SK-N-SH (cell line): Measurements from ENCODE around the gene TRIM9. TPM values are rescaled to one million over a fixed set of nuclear protein-coding genes. Genes with fewer than 3 reads are reported as not detected.

Source experiments
- EZH2phosphoT487 ChIP-seq: fragments of 200-600 bp; sonication (generic); IDR thresholded peaks from 2 replicates; pipeline ENCODE4 v1.6.1; 2017; ENCODE audit warnings: low read depth, mixed run types, mild to moderate bottlenecking, antibody characterized with exemption, moderate library complexity, borderline replicate concordance
- FOXJ3 ChIP-seq: sonication (generic); formaldehyde crosslinking; IDR thresholded peaks from 2 replicates; pipeline ENCODE4 v1.5.1; 2020; ENCODE audit warnings: mild to moderate bottlenecking, missing genetic modification reagents
- GATA2 ChIP-seq: sonication (generic); formaldehyde crosslinking; IDR thresholded peaks from 2 replicates; pipeline ENCODE4 v1.5.0; 2020; ENCODE audit warnings: mild to moderate bottlenecking, missing genetic modification reagents
- MAX ChIP-seq: IDR thresholded peaks from 2 replicates; pipeline ENCODE4 v1.4.0; 2012; ENCODE audit warnings: low read depth
- MEF2A ChIP-seq: IDR thresholded peaks from 2 replicates; pipeline ENCODE4 v1.4.0; 2012; ENCODE audit warnings: low read depth, borderline replicate concordance
- NRF1 ChIP-seq: IDR thresholded peaks from 2 replicates; pipeline ENCODE4 v1.6.1; 2012; ENCODE audit warnings: low read depth, mild to moderate bottlenecking, low read length
- PBX3 ChIP-seq: IDR thresholded peaks from 2 replicates; pipeline ENCODE4; 2012
- REST ChIP-seq: IDR thresholded peaks from 2 replicates; pipeline ENCODE4 v1.6.1; 2012; ENCODE audit warnings: mild to moderate bottlenecking, low read depth, low read length, moderate library complexity
- TAF1 ChIP-seq: IDR thresholded peaks from 2 replicates; pipeline ENCODE4 v1.6.1; 2012; ENCODE audit warnings: low read depth, mild to moderate bottlenecking, low read length, moderate library complexity, borderline replicate concordance
- TEAD4 ChIP-seq: IDR thresholded peaks from 2 replicates; pipeline ENCODE4 v1.4.0; 2012; ENCODE audit warnings: mild to moderate bottlenecking, borderline replicate concordance; ENCODE audit not compliant: insufficient read depth
- USF1 ChIP-seq: IDR thresholded peaks from 2 replicates; pipeline ENCODE4 v1.4.0; 2012; ENCODE audit warnings: low read depth, borderline replicate concordance
- USF2 ChIP-seq: fragments of 150-350 bp; IDR thresholded peaks from 2 replicates; pipeline ENCODE4 v1.6.1; 2017; ENCODE audit warnings: antibody characterized with exemption, low read length, low read depth, borderline replicate concordance
- YY1 ChIP-seq: IDR thresholded peaks from 2 replicates; pipeline ENCODE4 v1.4.0; 2012; ENCODE audit warnings: low read depth, mild to moderate bottlenecking
- polyA plus RNA-seq, 3 experiments: library from polyadenylated mRNA; depleted of rRNA; stranded (reverse); fragments of >200 nt; gene quantifications; 2 replicates each; pipeline ENCODE4 v1.2.3, GENCODE V29; 2012

Gene TRIM9
- polyA plus RNA-seq, 1 of the 3 experiments (the other 2 are of a cell fraction): 3.9 TPM

GRCh38 chr14:50943943-50944646, 150.8 kb downstream of the TRIM9 start, which contains the start of gene PYGL (continued):
- TF ChIP-seq MAX (peak; percentile 80), NRF1 (peak; percentile 79), USF2 (no peak), MEF2A (no peak), USF1 (no peak), TAF1 (peak; percentile 67), TEAD4 (no peak), YY1 (peak; percentile 53; the same call in 1 of the 2 replicates), GATA2 (no peak), EZH2phosphoT487 (no peak), PBX3 (no peak), FOXJ3 (CRISPR knock-in tag) (no peak), REST (no peak)
